Testis (tissue), 3 donors: Measurements from ENCODE around the gene LRP10. TPM values are rescaled to one million over a fixed set of nuclear protein-coding genes. Genes with fewer than 3 reads are reported as not detected.
A peak's percentile ranks its signal among the peaks of the same experiment; 100 is the strongest.

Experiments used
- DNase-seq: peaks from one replicate; pipeline ENCODE4 v3.0.0-alpha.2; 2019
- H3K27ac ChIP-seq, 2 donors: fragments of 200-600 bp; sonication (generic); one replicate each; pipeline ENCODE4 v1.5.1; 2019
- H3K27me3 ChIP-seq: fragments of 200-600 bp; sonication (generic); one replicate; pipeline ENCODE4 v1.5.1; 2019
- H3K36me3 ChIP-seq: fragments of 200-600 bp; sonication (generic); one replicate; pipeline ENCODE4 v1.5.1; 2017; ENCODE audit warnings: low read depth; ENCODE audit errors: missing control alignments
- H3K4me1 ChIP-seq: fragments of 200-600 bp; sonication (generic); one replicate; pipeline ENCODE4 v1.5.1; 2019
- H3K4me3 ChIP-seq, 2 donors: fragments of 200-600 bp; sonication (generic); one replicate each; pipeline ENCODE4 v1.5.1; 2017 to 2019
- H3K9me3 ChIP-seq: fragments of 200-600 bp; sonication (generic); one replicate; pipeline ENCODE4 v1.5.1; 2017
- CTCF ChIP-seq, 3 experiments: fragments of 450-650 bp in 2 of 3; fragments of 200-600 bp in 1 of 3; sonication (generic) in 1 of 3; IDR thresholded peaks; one replicate each; pipeline ENCODE4 v1.5.1; 2016 to 2019; ENCODE audit warnings: antibody characterized with exemption in 3 of 3, mild to moderate bottlenecking in 2 of 3, moderate library complexity in 1 of 3
- POLR2A ChIP-seq: fragments of 450-650 bp; IDR thresholded peaks from one replicate; pipeline ENCODE4 v1.6.1; 2017; ENCODE audit warnings: antibody characterized with exemption, mild to moderate bottlenecking, moderate library complexity
- WGBS, 2 donors: methylation state at CpG; one replicate each; pipeline ENCODE4 v1.1.5; 2018; 5-methylcytosine and 5-hydroxymethylcytosine counted together
- intact Hi-C: fragments of 100-400 bp; cut with DNase I; formaldehyde crosslinking; loops from one replicate; pipeline ENCODE4 v1.15.1; 2023; ENCODE audit warnings: low total_unique reads
- polyA plus RNA-seq: library from polyadenylated mRNA; stranded (reverse); fragments of 350-450 nt; fragmentation: Illumina TruSeq; extraction: RNeasy Lipid Tissue Mini Kit (QIAGEN cat#74804); gene quantifications from one replicate; pipeline ENCODE4 v1.2.3, GENCODE V29; 2014; ENCODE audit warnings: low read depth, low replicate concordance; ENCODE audit not compliant: insufficient read depth
- total RNA-seq, 2 donors: library from RNA; depleted of rRNA; stranded (reverse); fragments of >200 nt; gene quantifications; one replicate each; pipeline ENCODE4 v1.2.3, GENCODE V29; 2016

LRP10 gene
- total and polyA plus RNA-seq, 3 donors from 2014 or later, result 41.3 to 67.7 (median 58.2) TPM

- H3K4me1 ChIP-seq, result peaks cover 10% of the 10 kb centered on the region
- intact Hi-C loops, result no loop called here
- H3K27ac ChIP-seq, result peak within 1 kb of the TSS; percentile 99
- no peaks in the 10 kb centered on the region for H3K9me3 ChIP-seq
- TF ChIP-seq POLR2A, result peak; percentile 84
- TF ChIP-seq CTCF (IDR thresholded peaks at IDR 0.05), result peak in 1 of 3 experiments; percentile 18
- no peaks in the 10 kb centered on the region for H3K27me3 ChIP-seq
- WGBS, 2 donors, result 0 to 1% methylated on average over 25 to 46 of the region's 46 CpGs
- peak; percentile 100 for DNase-seq
- H3K36me3 ChIP-seq, result no peaks in the 10 kb centered on the region
- peak within 1 kb of the TSS; percentile 56 to 75 for H3K4me3 ChIP-seq
These were observed 47.5 kb downstream of the LRP10 start, which contains the start of gene RBM23 for GRCh38 chr14:22918804-22919600. Gene RBM23, minus strand, starts transcription at chr14:22919149.

- Histone ChIP-seq H3K27me3 (no peaks in the 10 kb centered on the region), H3K9me3 (no peaks in the 10 kb centered on the region), H3K4me1 (peaks cover 10% of the 10 kb centered on the region), H3K27ac (peak overlapping the region; percentile 82 to 99), H3K36me3 (no peaks in the 10 kb centered on the region), H3K4me3 (peak overlapping the region; percentile 56 to 75)
- intact Hi-C loops, result no loop called here
- 4 to 6% methylated on average over 6 to 10 of the region's 10 CpGs for WGBS, 2 donors
- TF ChIP-seq CTCF (IDR thresholded peaks at IDR 0.05) (no peak), POLR2A (no peak)
- no peak for DNase-seq
These were observed 48.0 kb downstream of the LRP10 start for GRCh38 chr14:22919601-22919921.

- 91 to 92% methylated on average over 6 of the region's 6 CpGs for WGBS, 2 donors
- Histone ChIP-seq H3K4me1 (peaks cover 10% of the 10 kb centered on the region), H3K36me3 (no peaks in the 10 kb centered on the region), H3K27me3 (no peaks in the 10 kb centered on the region), H3K4me3 (no peak overlapping the region), H3K9me3 (no peaks in the 10 kb centered on the region), H3K27ac (no peak overlapping the region)
- no peak for DNase-seq
- intact Hi-C loops, result no loop called here
- TF ChIP-seq CTCF (IDR thresholded peaks at IDR 0.05) (no peak), POLR2A (no peak)
These were observed 49.2 kb downstream of the LRP10 start for GRCh38 chr14:22920697-22921096.

- TF ChIP-seq CTCF (IDR thresholded peaks at IDR 0.05) (no peak), POLR2A (no peak)
- H3K4me3 ChIP-seq, result no peak overlapping the region
- H3K27me3 ChIP-seq, result no peaks in the 10 kb centered on the region
- WGBS, 2 donors, result 88 to 96% methylated on average over 2 of the region's 2 CpGs
- no peak overlapping the region for H3K27ac ChIP-seq
- no peak for DNase-seq
- peaks cover 10% of the 10 kb centered on the region for H3K4me1 ChIP-seq
- H3K9me3 ChIP-seq, result no peaks in the 10 kb centered on the region
- intact Hi-C loops, result no loop called here
- no peaks in the 10 kb centered on the region for H3K36me3 ChIP-seq
These were observed 50.8 kb downstream of the LRP10 start for GRCh38 chr14:22922294-22922693.

- H3K27me3 ChIP-seq, result no peaks in the 10 kb centered on the region
- no peaks in the 10 kb centered on the region for H3K36me3 ChIP-seq
- no peaks in the 10 kb centered on the region for H3K9me3 ChIP-seq
- DNase-seq, result no peak
- intact Hi-C loops, result no loop called here
- peaks cover 17% of the 10 kb centered on the region for H3K4me1 ChIP-seq
- 93 to 95% methylated on average over 3 to 5 of the region's 5 CpGs for WGBS, 2 donors
- no peak for TF ChIP-seq CTCF (IDR thresholded peaks at IDR 0.05)
- TF ChIP-seq POLR2A, result no peak
- no peak overlapping the region for H3K27ac ChIP-seq
- H3K4me3 ChIP-seq, result no peak overlapping the region
These were observed 52.2 kb downstream of the LRP10 start for GRCh38 chr14:22923746-22924145.
